OCI-LY3 (cell line): ENCODE data around the gene GRK3.
"Not testable (repeated sequence)": the region's sequence is repeated elsewhere in the genome, so short reads cannot be mapped to it uniquely, and the experiment has no call there.

Source experiments
- EZH2phosphoT487 ChIP-seq: fragments of 200-600 bp; shearing (Covaris generic); IDR thresholded peaks from 2 replicates; pipeline ENCODE4 v1.6.1; 2018; ENCODE audit warnings: antibody characterized with exemption, mixed run types, low read depth
- TF ChIP-seq, protein P1 (sequence below): fragments of 200-600, 300-600 bp; sonication (generic); IDR thresholded peaks from 2 replicates; pipeline ENCODE4 v1.5.1; 2014; ENCODE audit warnings: antibody characterized with exemption, low read length, low read depth

DNA sequence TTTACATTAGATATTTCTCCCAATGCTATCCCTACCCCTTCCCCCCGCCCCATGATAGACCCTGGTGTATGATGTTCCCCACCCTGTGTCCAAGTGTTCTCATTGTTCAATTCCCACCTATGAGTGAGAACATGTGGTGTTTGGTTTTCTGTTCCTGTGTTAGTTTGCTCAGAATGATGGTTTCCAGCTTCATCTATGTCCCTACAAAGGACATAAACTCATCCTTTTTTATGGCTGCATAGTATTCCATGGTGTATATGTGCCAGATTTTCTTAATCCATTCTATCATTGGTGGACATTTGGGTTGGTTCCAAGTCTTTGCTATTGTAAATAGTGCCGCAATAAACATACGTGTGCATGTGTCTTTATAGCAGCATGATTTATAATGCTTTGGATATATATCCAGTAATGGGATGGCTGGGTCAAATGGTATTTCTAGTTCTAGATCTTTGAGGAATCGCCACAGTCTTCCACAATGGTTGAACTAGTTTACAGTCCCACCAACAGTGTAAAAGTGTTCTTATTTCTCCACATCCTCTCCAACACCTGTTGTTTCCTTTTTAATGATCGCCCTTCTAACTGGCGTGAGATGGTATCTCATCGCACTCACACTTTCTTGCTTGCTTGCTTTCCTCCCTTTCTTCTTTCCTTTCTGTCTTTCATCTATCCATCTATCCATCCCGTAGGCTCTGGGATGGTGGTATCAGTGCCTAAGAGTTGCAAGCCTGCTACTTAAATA lies 7.7 kb downstream of the GRK3 start:
- TF ChIP-seq, protein P1, sequence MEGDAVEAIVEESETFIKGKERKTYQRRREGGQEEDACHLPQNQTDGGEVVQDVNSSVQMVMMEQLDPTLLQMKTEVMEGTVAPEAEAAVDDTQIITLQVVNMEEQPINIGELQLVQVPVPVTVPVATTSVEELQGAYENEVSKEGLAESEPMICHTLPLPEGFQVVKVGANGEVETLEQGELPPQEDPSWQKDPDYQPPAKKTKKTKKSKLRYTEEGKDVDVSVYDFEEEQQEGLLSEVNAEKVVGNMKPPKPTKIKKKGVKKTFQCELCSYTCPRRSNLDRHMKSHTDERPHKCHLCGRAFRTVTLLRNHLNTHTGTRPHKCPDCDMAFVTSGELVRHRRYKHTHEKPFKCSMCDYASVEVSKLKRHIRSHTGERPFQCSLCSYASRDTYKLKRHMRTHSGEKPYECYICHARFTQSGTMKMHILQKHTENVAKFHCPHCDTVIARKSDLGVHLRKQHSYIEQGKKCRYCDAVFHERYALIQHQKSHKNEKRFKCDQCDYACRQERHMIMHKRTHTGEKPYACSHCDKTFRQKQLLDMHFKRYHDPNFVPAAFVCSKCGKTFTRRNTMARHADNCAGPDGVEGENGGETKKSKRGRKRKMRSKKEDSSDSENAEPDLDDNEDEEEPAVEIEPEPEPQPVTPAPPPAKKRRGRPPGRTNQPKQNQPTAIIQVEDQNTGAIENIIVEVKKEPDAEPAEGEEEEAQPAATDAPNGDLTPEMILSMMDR, result not testable (repeated sequence)
- not testable (repeated sequence) for TF ChIP-seq EZH2phosphoT487
